Endothelial cell of umbilical vein (primary cell): ENCODE results near the gene FXYD6. TPM values are rescaled to one million over a fixed set of nuclear protein-coding genes. Genes with fewer than 3 reads are reported as not detected.

Experiments
- BruUV-seq: library from RNA; stranded (reverse); fragments of 400-500 nt; replicated peaks from 2 replicates; lab custom pipeline; 2021; lab: Mats Ljungman, UMichigan
- CTCF ChIA-PET: fragments of 300-600, 350-600 bp; sonication (Branson Sonifier 250); formaldehyde crosslinking; loops from one replicate; lab custom pipeline; 2021; ENCODE audit warnings: antibody characterized with exemption, inconsistent platforms; lab: Charles Lee
- POLR2A ChIA-PET: fragments of 300-600, 350-600 bp; sonication (Branson Sonifier 250); formaldehyde crosslinking; loops from one replicate; lab custom pipeline; 2021; ENCODE audit warnings: antibody characterized with exemption, inconsistent platforms; lab: Charles Lee
- DNase-seq: peaks from one replicate; pipeline ENCODE4 v3.0.0-alpha.2; 2011; ENCODE audit warnings: low read depth, low spot score
- FAIRE-seq: peaks from 2 replicates; lab custom pipeline; 2011; peaks lifted over from hg19 to GRCh38; lab: Jason Lieb, UNC
- H2AFZ ChIP-seq: 2 replicates; pipeline ENCODE4 v1.6.0; 2012; ENCODE audit warnings: low read depth, low read length, control low read depth, inconsistent platforms
- H3K27ac ChIP-seq: 2 replicates; pipeline ENCODE4 v1.5.1; 2011; ENCODE audit warnings: low read depth, mild to moderate bottlenecking, control low read depth, low read length, moderate library complexity; ENCODE audit not compliant: insufficient read depth
- H3K27me3 ChIP-seq, 2 experiments: 2 replicates each; pipeline versions ENCODE4 v1.6.0 to v1.6.1; 2011; ENCODE audit warnings: low read length in 2 of 2, mixed read lengths in 1 of 2; ENCODE audit not compliant: control insufficient read depth in 2 of 2, insufficient read depth in 2 of 2
- H3K36me3 ChIP-seq, 2 experiments: 2 replicates in 1 of 2; 3 replicates in 1 of 2; pipeline ENCODE4 v1.5.1; 2011; ENCODE audit warnings: low read length in 2 of 2, mild to moderate bottlenecking in 1 of 2, moderate library complexity in 1 of 2; ENCODE audit not compliant: control insufficient read depth in 2 of 2, insufficient read depth in 2 of 2; ENCODE audit errors: extremely low read depth in 1 of 2
- H3K4me1 ChIP-seq: 3 replicates; pipeline ENCODE4 v1.5.1; 2011; ENCODE audit warnings: mild to moderate bottlenecking, low read length; ENCODE audit not compliant: control insufficient read depth, insufficient read depth; ENCODE audit errors: extremely low read depth
- H3K4me2 ChIP-seq: 2 replicates; pipeline ENCODE4 v1.6.1; 2011; ENCODE audit warnings: low read length, control low read depth, mixed read lengths; ENCODE audit not compliant: insufficient read depth
- H3K4me3 ChIP-seq, 3 experiments: fragments of 200-600 bp in 1 of 3; sonication (generic), shearing (Covaris generic) in 1 of 3; replicated peaks in 1 of 3; 2 replicates each; pipeline ENCODE4 v1.5.1; 2011 to 2016; ENCODE audit warnings: control low read depth in 3 of 3, low read length in 3 of 3, mild to moderate bottlenecking in 2 of 3, inconsistent platforms in 1 of 3, low read depth in 1 of 3, moderate library complexity in 1 of 3; ENCODE audit not compliant: insufficient read depth in 1 of 3
- H3K79me2 ChIP-seq: 2 replicates; pipeline ENCODE4 v1.6.0; 2012; ENCODE audit warnings: low read length, inconsistent platforms; ENCODE audit not compliant: control insufficient read depth, insufficient read depth
- H3K9ac ChIP-seq: replicated peaks from 2 replicates; pipeline ENCODE3; 2011; ENCODE audit warnings: low read length, control low read depth; ENCODE audit not compliant: insufficient read depth; ENCODE audit errors: extremely low read depth
- H3K9me1 ChIP-seq: replicated peaks from 3 replicates; pipeline ENCODE4 v1.6.0; 2011; ENCODE audit warnings: mild to moderate bottlenecking, low read length; ENCODE audit not compliant: control insufficient read depth, insufficient read depth; ENCODE audit errors: extremely low read depth
- H3K9me3 ChIP-seq: replicated peaks from 2 replicates; pipeline ENCODE4 v1.5.1; 2012; ENCODE audit warnings: low read length, inconsistent platforms; ENCODE audit not compliant: control insufficient read depth, insufficient read depth
- H4K20me1 ChIP-seq: replicated peaks from 2 replicates; pipeline ENCODE3; 2011; ENCODE audit warnings: mild to moderate bottlenecking, low read length; ENCODE audit not compliant: control insufficient read depth, insufficient read depth; ENCODE audit errors: extremely low read depth
- EZH2 ChIP-seq: IDR thresholded peaks from 2 replicates; pipeline ENCODE4 v1.6.1; 2012; ENCODE audit warnings: borderline replicate concordance, low read depth, mild to moderate bottlenecking, moderate library complexity, low read length, inconsistent platforms; ENCODE audit not compliant: severe bottlenecking
- FOS ChIP-seq: IDR thresholded peaks from 2 replicates; pipeline ENCODE4 v1.6.1; 2011; ENCODE audit warnings: mild to moderate bottlenecking, low read length, moderate library complexity, borderline replicate concordance; ENCODE audit not compliant: insufficient read depth
- GATA2 ChIP-seq: IDR thresholded peaks from 2 replicates; pipeline ENCODE4 v1.7.0; 2011; ENCODE audit warnings: low read depth, mild to moderate bottlenecking, moderate library complexity, mixed read lengths, low read length; ENCODE audit not compliant: insufficient read length, insufficient read depth
- JUN ChIP-seq: IDR thresholded peaks from 2 replicates; pipeline ENCODE4 v1.6.1; 2011; ENCODE audit warnings: borderline replicate concordance, low read depth; ENCODE audit not compliant: insufficient read length, insufficient read depth
- MYC ChIP-seq: IDR thresholded peaks from one replicate; pipeline ENCODE4 v1.6.1; 2011; ENCODE audit warnings: mild to moderate bottlenecking, low read depth, low read length
- POLR2A ChIP-seq: IDR thresholded peaks from 2 replicates; pipeline ENCODE4 v1.6.1; 2012; ENCODE audit warnings: low read depth, mild to moderate bottlenecking, control low read depth, low read length
- POLR2AphosphoS5 ChIP-seq: IDR thresholded peaks from 2 replicates; pipeline ENCODE4 v1.6.1; 2012; ENCODE audit warnings: low read depth, mild to moderate bottlenecking, control low read depth, low read length, moderate library complexity; ENCODE audit not compliant: insufficient read depth
- dilution Hi-C: fragments of 300-500 bp; cut with MboI; formaldehyde crosslinking; loops from one replicate; pipeline ENCODE4 v1.15.0; 2019; ENCODE audit warnings: low sequenced_read_pairs; ENCODE audit not compliant: extremely low pct_ligation_motif_present
- intact Hi-C: fragments of 100-400 bp; cut with micrococcal nuclease; formaldehyde crosslinking; loops from one replicate; pipeline ENCODE4 v1.10.0; 2022
- polyA plus RNA-seq, 4 experiments: library from polyadenylated mRNA; depleted of rRNA in 3 of 4; stranded (reverse) in 3 of 4; unstranded in 1 of 4; fragments of >200 nt; gene quantifications; 2 replicates each; pipeline versions ENCODE4 v1.2.1 to v1.2.3, GENCODE V29; 2011 to 2012; ENCODE audit warnings: missing spikeins in 1 of 4
- total RNA-seq: library from RNA; stranded (reverse); gene quantifications from 2 replicates; pipeline ENCODE4 v1.2.3, GENCODE V29; 2021
- TF ChIP-seq, protein P1 (sequence below), 2 donors: IDR thresholded peaks; 1 replicate in 1 of 2; 2 replicates in 1 of 2; pipeline ENCODE4 v1.5.1; 2011; ENCODE audit warnings: low read length in 2 of 2, mild to moderate bottlenecking in 2 of 2, moderate library complexity in 2 of 2, control low read depth in 1 of 2, inconsistent platforms in 1 of 2, low read depth in 1 of 2; ENCODE audit not compliant: insufficient read depth in 1 of 2; ENCODE audit errors: extremely low read depth in 1 of 2
- TF ChIP-seq, protein P2 (sequence below): IDR thresholded peaks from 2 replicates; pipeline ENCODE4 v1.6.1; 2011; ENCODE audit not compliant: insufficient read depth, insufficient read length

The FXYD6 gene
- total and polyA plus RNA-seq, 2 donors (not counting 3 experiments of a cell fraction or from before 2014, with no cell fraction given), result 1.4 to 8.7 TPM

GRCh38 chr11:117872420-117872961 lies 4.0 kb downstream of the FXYD6 start:
- CTCF ChIA-PET, result interaction anchor here (1.2 kb wide), 1 partner anchor 181 kb away, joined by 3 read pairs; no protein-coding TSS in a partner anchor
- H3K9me1 ChIP-seq, result no peaks in the 10 kb centered on the region
- no peaks in the 10 kb centered on the region for H3K79me2 ChIP-seq
- FAIRE-seq (no peak), DNase-seq (no peak)
- intact Hi-C loops (no loop called here), dilution Hi-C loops (no loop called here)
- no peak overlapping the region for H3K4me3 ChIP-seq
- H3K27ac ChIP-seq, result no peak overlapping the region
- H3K9ac ChIP-seq, result no peak overlapping the region
- no TSS peak for BruUV-seq
- POLR2A ChIA-PET, result no interaction called here
- no peak overlapping the region for H2AFZ ChIP-seq
- H4K20me1 ChIP-seq, result no peaks in the 10 kb centered on the region
- no peaks in the 10 kb centered on the region for H3K9me3 ChIP-seq
- TF ChIP-seq MYC (no peak), JUN (no peak), POLR2A (no peak), FOS (no peak), GATA2 (no peak), EZH2 (no peak), POLR2AphosphoS5 (no peak)
- TF ChIP-seq, protein P1, sequence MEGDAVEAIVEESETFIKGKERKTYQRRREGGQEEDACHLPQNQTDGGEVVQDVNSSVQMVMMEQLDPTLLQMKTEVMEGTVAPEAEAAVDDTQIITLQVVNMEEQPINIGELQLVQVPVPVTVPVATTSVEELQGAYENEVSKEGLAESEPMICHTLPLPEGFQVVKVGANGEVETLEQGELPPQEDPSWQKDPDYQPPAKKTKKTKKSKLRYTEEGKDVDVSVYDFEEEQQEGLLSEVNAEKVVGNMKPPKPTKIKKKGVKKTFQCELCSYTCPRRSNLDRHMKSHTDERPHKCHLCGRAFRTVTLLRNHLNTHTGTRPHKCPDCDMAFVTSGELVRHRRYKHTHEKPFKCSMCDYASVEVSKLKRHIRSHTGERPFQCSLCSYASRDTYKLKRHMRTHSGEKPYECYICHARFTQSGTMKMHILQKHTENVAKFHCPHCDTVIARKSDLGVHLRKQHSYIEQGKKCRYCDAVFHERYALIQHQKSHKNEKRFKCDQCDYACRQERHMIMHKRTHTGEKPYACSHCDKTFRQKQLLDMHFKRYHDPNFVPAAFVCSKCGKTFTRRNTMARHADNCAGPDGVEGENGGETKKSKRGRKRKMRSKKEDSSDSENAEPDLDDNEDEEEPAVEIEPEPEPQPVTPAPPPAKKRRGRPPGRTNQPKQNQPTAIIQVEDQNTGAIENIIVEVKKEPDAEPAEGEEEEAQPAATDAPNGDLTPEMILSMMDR (IDR thresholded peaks at IDR 0.05; ENCODE audit: extremely low read depth in 1 of 2, insufficient read depth in 1 of 2, low read depth in 1 of 2, low read length in 2 of 2), result no peak
- TF ChIP-seq, protein P2, sequence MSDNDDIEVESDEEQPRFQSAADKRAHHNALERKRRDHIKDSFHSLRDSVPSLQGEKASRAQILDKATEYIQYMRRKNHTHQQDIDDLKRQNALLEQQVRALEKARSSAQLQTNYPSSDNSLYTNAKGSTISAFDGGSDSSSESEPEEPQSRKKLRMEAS, result no peak
- no peaks in the 10 kb centered on the region for H3K4me1 ChIP-seq
- H3K4me2 ChIP-seq, result no peak overlapping the region
- H3K36me3 ChIP-seq, result no peaks in the 10 kb centered on the region
- H3K27me3 ChIP-seq, result peaks cover 43 to 45% of the 10 kb centered on the region in 2 experiments
